GM18526 (cell line): Measurements from ENCODE around the gene NUP43.

Source experiments
- POLR2A ChIP-seq: IDR thresholded peaks from 3 replicates; pipeline ENCODE4 v1.6.1; 2011; ENCODE audit not compliant: insufficient read length; ENCODE audit errors: extremely low read depth

The NUP43 gene

DNA sequence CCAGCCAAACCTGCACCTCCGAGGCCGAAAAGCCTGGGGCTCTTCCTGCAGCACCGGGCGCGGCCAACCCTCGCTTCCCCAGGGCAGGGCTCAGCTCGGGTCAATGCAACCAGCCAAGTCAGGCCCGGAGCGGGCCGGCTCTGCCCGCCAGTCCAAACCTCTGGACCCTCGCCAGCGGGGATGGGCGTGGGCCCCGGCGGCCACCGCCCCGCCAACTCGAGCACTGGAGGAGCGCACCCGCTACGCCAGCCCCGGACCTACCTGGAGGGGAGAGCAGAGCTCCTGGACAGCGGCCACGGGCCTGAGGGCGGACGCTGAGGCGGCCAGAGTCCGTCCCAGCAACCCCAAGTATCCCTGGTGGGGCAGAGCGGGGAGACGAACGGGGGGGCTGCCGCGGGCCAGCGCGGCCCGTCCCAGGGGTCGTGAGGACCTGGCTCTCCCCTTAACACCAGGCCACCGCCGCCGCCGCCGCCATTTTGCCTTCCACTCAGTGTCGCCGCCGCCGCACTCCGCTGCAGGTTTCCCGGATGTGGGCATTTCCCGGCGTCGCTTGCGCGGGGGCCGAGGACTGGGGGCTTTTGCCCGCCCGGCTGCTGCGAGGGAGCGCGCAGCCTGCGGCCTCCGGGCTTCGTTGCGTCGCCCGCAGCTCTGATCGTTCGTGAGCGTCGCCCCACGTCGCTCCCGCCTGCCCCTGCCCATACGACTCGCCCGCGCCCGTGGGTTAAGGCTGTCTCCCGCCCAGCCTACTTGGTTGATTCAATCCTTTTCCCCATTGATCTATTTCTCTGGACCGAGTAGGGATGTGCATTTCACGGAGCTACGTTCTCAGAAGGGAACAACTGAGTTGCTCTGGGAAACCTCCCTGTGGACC is 28.5 kb downstream of the NUP43 start, which contains the start of gene LATS1:
TSS of gene LATS1 (minus strand) at position 514 of the 871 bp plus-strand sequence. CDS start 15,975 bp downstream, outside the sequence.
- TF ChIP-seq POLR2A = peak; percentile 97

DNA sequence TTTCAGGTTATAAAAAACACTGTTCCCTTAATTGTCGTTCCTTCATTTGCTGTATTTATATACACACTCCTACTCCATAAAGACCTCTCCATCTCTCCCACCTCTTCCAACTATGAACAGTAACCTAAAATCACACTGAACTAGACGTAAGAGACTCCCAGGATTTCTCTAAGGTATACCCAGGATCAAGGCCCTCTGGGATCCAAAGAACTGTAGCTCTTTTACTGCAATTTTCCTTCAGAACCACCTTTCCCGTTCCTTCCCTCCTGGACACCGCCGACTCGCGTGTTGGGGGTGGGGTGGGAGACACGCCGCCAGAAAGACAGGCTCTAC is 29.1 kb downstream of the NUP43 start:
- no peak for TF ChIP-seq POLR2A

DNA sequence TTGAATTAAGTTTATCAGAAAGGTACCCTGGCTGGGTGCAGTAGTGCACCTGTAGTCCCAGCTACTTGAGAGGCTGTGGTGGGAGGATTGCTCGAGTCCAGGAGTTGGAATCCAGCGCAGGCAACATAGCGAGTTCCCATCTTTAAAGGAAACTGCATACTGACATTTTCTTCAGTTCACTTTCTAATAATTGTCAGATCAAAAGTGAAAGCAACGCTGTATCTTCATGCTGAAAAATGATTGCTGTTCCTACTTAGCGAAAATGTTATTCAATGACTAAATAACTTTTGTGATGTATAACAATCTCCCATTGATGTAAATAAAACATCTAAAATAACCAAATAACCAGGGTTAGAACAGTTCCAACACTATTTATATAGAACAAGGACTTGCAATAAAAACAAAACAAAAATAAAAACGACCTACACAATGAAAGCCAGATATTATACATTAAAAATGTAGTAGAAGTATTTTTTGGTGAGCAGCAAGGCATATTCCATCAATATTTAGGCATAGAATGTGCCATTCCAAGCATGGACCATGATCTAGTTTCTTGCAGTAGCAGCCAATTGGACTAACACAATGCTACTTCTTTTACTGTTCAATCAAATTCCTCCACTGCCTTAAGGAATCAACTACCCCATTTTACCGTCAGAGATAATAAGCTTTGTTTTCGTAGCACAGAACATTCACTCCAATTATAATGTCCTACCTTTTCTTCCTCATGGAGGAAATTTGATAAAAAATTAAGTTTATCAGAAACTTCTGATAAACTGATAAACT is 30.0 kb downstream of the NUP43 start:
- no peak for TF ChIP-seq POLR2A

DNA sequence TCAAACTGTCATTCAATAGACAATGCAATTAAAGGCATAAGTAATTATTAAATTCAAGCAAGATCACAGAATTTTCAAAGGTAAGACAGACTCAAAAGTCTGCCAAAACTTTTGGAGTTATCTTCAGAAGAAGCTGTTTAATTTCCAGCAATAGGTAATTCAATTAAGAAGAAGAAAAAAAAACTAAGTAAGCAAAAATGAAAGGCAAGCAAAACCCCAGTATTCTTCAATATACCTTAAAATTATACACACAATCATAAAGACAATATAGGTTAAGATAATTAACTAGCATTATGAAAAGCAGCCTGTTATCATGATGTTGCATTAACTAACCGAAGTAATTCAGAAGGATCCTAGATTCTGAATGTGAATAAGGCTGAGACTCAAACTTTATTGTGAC is 31.9 kb downstream of the NUP43 start:
- no peak for TF ChIP-seq POLR2A

DNA sequence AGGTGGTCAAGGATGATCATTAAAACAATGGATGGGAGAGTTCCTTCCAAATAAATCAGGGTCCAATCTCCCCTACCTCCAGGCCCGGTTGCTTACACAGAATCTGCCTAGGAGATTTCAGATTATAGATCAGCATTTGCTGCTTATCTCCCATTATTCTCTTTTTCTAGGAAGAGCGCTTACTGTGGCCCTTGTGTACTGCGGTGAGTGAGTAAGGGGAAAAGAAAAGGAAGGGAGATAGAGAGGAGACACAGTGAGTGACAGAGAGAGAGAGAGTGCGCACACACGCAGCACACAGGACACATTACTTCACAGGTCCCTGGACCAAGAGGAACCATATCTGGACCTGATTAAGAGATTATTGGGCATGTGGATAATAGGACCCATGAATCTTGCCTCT is 34.6 kb downstream of the NUP43 start:
- TF ChIP-seq POLR2A = no peak

DNA sequence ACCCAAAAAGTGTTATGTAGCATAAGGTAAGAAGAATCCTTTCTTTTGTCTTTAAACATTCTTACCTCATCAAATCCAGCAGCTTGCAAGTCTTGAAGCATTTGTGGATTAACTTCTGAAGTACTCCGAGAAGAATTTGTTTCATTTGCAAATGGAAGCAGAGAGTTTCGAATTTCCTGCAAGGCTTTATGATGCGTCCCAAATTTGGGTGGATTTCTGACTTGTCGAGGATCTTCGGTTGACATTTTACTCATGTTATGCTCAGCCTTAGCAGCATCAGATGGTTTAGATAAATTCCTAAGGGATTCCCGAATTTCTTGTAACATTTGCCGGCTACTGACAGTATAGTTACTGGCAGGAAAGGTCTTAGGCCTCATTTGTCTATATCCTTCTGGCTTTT is 44.6 kb downstream of the NUP43 start:
- TF ChIP-seq POLR2A = no peak

DNA sequence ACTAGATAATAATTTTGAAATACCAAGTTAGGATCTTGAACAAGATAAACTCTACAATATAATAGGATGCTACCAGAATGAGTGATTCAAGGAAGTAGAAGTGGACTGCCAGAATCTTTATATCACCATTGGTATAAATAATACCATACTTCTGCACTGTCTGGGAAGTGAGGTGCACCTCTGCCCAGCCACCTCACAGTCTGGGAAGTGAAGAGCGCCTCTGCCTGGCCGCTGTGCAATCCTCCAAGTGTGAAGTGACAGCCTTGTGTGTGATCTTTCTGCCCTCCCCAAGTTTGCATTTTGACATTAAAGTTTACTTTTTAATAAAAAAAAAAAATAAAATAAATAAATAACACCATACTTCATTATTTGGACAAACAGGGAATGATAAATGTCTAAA is 47.2 kb downstream of the NUP43 start:
- TF ChIP-seq POLR2A = no peak

DNA sequence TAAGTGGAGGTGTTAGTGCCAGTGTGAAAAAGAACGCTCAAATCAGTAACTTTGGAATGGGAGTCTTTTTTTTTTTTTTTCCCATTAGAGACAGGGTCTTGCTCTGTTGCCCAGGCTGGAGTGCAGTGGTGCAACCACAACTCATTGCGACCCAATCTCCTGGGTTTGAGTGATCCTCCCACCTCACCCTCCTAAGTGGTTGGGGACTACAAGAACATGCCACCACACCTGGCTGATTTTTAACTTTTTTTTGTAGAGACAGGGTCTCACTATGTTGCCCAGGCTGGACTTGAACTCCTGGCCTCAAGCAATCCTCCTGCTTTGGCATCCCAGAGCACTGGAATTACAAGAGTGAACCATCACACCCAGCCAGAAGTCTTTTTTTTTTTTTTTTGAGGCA is 48.2 kb downstream of the NUP43 start:
- TF ChIP-seq POLR2A = no peak

DNA sequence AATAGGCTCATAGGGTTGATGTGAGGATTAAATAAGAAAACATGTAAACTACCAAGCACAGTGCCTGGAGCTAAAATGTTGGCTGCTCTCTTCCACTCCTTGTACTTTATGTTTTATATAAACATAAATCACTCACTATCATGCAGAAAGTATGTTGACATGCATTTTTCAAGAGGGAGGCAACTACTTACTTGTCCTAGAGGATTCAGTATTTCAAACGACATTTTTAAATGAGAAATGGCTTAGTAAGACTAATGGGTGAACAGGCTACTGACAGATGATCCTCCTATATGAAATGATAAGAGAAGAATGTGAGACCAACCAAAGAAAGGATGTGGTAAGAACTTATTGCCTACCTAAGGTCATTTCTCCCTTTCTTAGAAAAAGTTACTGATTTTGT is 49.4 kb downstream of the NUP43 start:
- no peak for TF ChIP-seq POLR2A

DNA sequence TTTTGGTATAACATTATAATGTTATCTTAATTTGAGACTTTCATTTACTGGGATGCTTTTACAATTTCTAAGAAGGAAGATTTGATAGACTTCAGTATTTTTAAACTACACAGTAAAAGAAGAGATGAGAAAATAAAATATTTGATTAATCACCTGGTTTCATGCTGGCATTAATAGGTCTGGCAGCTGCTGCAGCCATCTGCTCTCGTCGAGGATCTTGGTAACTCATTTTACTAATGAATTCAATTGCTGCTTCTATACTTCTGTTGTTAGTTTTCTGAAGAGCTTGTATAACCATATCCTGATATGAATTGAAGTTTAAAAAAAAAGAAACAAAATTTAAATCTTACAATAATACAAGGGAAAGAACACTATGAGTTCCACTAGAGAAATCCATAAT is 51.4 kb downstream of the NUP43 start:
- no peak for TF ChIP-seq POLR2A

DNA sequence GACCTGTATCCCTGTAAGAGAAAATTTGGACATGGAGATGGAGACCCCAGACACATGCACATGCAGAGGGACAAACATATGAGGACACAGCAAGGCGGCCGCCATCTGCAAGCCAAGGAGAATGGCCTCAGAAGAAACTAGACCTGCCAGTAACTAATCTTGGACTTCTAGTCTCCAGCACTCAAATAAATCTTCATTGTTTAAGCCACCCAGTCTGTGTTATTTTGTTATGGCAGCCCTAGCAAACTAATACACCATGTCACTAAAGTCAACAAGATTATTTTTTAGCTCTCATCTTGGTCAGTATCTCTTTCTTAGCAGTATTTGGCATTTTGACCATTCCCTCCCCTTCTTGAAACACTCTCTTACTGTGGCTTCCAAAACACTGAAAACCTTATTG is 55.1 kb downstream of the NUP43 start:
- TF ChIP-seq POLR2A = no peak

DNA sequence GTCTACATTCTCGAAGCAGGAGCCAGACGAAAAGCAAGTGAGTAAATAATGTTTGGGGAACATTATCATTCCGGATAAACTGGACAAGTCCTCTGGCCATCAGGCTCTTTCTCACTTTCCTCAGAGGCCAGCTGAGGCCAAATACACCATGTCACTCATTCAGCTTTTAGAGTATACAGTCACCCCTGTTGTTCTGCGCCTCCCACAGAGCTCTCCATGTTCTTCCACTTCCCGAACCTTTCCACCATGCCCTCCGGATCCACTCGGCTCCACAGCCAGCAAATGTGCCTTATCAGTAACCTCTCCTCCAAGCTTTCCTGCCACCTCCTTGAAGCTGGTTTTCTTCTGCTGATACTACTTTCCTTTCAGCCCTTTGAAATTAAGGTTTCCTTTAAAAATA is 60.1 kb downstream of the NUP43 start:
- TF ChIP-seq POLR2A = no peak

DNA sequence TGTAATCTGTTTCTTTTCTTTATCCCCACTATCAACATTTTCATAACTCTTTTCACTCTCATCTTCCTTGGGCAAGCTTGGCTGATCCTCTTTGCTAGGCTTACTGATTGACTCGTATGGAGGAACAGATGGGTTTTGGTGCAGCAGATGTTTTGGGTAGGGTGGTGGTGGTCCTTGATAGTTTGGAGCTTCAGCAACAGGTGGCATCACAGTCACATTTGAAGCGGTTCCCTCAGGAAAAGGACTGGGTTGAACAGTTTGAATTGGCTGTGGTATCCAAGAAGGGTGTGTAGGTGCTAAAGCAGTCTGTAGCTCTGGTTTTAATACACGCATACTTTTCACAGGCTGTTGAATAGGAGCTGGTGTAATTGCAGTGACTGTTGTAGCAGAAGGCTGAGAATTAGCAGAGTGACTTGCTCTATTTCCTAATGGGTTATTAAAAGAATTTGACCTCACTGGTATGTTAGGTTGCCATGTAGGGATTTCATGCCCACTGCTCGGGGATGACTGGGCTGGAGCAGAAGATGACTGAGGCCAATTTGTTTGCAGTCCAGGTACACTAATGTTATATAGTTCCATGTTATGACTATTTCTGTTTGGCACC is 63.0 kb downstream of the NUP43 start:
- TF ChIP-seq POLR2A = no peak

DNA sequence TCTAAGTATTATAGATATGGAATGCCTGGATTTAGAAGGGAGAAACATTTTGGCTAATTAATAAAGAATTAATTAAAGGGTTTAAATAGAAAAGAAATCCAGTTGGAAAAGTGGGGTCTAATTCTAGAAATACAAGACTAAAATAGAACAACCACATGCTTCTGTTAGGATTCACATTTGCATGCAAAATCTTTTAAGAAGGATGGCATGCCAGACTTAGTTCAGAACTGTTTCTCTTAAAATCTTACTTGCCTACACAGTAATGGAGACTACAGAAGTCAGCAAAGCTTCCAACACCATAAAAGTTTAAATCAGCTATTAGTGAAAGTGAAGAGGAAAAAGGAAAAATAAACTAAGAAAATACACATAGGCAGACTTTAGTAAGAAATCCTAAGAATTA is 65.1 kb downstream of the NUP43 start:
- TF ChIP-seq POLR2A = no peak

DNA sequence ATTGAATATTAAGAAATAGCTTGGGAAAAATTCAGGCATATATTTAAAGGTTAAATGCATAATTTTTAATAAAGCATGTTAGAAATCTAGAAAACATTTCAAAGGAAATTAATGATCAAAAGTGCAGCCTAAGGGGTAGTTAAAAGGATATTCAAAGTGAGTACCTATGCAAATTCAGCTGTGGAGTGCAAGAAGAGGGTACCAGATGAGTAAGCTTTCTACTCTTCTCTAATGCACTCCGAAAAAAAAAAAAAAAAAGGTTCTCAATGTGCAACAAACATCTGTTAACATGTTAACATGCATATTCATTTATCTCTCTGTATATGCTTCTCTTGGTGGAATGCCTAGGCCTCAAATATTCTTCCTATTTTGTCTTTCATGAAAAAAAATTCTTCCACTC is 65.8 kb downstream of the NUP43 start:
- TF ChIP-seq POLR2A = no peak
